ENCODE results near the gene GRID1.

- TF ChIP-seq CTCF (tag by site-specific recombination; IDR thresholded peaks at IDR 0.05) = no peak
- TF ChIP-seq ZNF121 (tag by site-specific recombination; IDR thresholded peaks at IDR 0.05) = no peak
These were observed 577.5 kb downstream of the GRID1 start for GRCh38 chr10:85789125-85789524.
